ENCODE data around the gene CCR4.
"Not testable (repeated sequence)": the region's sequence is repeated elsewhere in the genome, so short reads cannot be mapped to it uniquely, and the experiment has no call there.

CCR4 gene

GRCh38 chr3:32951410-32951811, at the start of gene CCR4:
CCR4 (plus strand) TSS chr3:32951644; CDS start chr3:32953423, 1,779 bp downstream.
- DNase-seq: no peak

- DNase-seq: not testable (repeated sequence)
Measured at GRCh38 chr3:32902887-32903371, 48.5 kb upstream of the CCR4 start.

DNA sequence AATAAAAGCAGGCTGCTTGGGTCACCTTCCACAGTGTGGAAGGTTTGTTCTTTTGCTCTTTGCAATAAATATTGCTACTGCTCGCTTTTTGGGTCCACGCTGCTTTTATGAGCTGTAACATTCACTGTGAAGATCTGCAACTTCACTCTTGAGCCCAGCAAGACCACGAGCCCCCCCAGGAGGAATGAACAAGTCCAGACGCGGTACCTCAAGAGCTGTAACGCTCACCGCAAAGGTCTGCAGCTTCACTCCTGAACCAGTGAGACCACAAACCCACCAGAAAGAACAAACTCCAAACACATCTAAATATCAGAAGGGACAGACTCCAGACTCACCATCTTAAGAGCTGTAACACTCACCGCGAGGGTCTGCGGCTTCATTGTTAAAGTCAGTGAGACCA, 47.5 kb upstream of the CCR4 start:
- DNase-seq: no peak

DNA sequence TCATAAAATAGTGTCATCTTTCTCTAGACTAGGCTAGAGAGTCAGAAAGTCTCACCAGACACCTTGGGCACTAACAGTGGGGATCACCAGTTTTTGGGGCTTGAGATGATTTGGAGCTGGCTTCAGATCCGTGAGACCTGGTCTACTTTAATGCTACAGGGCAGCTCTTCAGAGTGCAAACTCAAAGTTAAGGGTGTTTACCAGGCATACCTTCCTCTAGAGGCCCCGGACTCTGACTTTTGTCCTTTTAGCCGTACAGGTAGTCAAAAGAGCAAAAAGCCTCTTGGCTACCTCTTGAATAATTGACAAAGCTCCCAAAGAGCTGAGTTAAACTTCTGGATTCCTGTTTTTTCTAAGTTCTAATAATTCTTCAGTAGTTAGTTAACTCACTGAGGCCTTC, 41.4 kb upstream of the CCR4 start:
- DNase-seq: no peak

DNA sequence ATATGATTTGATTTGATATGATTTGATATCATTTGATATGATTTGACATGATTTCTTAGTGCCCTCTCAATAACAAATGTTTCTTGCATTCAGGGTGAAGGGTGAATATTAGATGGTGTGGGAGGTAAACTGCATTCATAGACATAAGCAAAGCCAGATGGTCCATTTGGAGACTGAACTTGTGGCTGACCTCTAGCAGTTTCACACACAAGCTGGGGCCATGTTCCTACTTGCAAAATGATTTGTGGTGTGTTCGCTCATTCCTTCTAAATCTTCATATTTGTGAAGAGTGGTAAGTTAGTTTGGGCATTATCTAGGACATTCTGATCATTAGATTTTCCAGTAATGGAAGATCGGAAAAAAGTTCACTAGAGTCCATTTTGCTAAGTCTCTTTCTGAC, 40.5 kb upstream of the CCR4 start:
- DNase-seq: no peak

DNA sequence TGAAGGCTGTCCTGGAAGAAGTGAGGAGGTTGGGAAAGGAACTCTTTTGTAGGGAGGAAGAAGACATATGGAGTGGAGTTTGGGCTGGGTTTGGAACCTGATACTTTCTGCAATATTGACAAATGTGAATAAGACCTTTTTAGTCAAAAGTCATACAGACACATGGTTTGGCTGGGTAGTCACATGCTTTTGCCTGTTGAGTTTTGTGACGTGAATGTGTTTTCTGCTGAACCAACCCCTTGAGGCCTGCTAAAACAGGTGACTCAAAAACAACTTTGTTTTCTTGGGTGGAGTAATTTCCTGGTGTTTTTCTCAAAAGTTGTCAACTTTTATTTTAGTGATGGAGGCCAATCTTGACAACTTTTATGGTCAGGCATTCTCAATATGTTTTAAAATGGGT, 39.4 kb upstream of the CCR4 start:
- no peak for DNase-seq

DNA sequence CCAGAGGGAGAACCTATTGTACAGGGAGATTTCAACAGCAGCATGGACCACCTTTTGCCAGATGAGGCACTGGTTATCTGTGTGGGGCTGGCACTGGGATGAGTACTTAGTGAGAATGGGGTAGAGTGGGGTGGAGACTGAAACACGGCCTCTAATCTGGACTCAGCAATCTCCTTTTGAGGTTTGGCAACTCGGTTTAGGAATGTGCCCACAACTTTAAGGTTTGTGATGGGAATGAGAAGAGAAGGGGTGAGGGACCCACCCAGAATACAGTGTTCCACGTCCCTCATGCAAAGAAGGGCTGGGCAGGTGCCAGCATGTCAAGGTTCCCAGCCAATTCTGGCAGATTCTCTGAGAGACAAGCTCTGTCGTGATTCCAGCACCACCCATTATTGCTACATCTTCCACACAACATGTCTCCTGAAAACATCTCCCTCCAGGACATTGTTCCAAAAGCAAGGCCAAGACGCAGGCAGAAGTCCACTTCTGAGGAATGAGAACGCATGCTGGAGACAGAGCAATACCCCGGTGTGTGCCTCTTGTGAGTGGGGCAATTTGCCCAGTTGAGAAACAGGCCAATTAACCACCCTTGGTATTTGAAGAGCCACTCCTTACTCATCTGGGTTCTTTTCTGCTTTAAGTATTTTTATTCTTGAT, 37.5 kb upstream of the CCR4 start:
- no peak for DNase-seq

GRCh38 chr3:32919920-32920319, 31.5 kb upstream of the CCR4 start:
- no peak for DNase-seq

GRCh38 chr3:32922078-32922477, 29.4 kb upstream of the CCR4 start:
- no peak for DNase-seq

GRCh38 chr3:32930161-32930560, 21.3 kb upstream of the CCR4 start:
- no peak for DNase-seq

DNA sequence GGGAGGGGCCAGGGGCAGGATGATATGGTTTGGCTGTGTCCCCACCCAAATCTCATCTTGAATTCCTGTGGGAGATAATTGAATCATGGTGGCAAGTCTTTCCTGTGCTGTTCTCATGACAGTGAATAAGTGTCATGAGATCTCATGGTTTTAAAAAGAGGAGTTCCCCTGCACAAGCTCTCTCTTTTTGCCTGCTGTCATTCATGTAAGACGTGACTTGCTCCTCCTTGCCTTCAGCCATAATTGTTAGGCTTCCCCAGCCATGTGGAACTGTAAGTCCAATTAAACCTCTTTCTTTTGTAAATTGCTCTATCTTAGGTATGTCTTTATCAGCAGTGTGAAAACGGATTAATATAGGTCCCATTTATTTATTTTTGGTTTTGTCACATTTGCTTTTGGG, 20.2 kb upstream of the CCR4 start:
- DNase-seq: not testable (repeated sequence)

DNA sequence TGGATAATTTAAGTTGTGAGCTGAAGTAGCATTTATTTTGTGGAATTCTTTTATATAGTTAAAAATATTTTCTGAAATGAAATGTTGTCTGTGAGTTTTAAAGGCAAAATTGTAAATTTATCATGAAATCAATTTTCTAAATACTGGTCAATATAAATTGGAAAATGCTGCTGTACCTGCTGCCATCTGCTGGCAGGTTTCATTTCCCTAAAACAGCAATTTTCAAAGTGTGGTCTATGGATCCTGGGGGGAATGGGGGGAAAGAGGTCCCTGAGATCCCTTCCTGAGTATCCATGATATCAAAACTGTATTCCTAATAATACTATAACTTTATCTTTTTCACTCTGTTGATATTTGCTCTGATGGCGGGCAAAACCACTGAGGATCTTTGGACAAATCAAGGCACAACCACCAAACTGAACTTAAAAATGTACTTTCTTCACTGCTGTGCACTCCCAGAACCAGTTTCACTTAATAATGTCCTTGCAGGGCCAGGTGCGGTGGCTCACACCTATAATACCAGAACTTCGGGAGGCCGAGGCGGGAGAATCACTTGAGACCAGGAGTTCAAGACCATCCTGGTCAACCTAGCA, 17.2 kb upstream of the CCR4 start:
- no peak for DNase-seq

DNA sequence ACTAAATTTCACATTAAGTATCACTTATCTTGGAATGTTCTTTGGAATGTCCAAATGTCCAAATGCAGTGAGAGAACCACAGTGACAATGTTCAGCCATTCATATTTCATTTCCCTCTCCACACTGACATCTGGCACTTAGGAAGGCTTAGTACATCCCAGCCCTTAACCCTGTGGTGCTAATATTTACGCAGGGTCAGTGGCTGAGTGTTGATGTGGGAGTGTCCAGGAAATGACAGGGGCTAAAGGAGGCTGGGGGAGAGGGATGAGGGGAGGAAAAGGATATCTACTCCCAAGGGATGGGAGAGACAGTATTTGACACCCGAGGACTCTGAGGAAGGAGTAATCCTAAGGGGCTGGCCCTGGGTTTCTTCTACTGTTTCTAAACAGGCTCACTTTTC, 14.1 kb upstream of the CCR4 start:
- DNase-seq: no peak

DNA sequence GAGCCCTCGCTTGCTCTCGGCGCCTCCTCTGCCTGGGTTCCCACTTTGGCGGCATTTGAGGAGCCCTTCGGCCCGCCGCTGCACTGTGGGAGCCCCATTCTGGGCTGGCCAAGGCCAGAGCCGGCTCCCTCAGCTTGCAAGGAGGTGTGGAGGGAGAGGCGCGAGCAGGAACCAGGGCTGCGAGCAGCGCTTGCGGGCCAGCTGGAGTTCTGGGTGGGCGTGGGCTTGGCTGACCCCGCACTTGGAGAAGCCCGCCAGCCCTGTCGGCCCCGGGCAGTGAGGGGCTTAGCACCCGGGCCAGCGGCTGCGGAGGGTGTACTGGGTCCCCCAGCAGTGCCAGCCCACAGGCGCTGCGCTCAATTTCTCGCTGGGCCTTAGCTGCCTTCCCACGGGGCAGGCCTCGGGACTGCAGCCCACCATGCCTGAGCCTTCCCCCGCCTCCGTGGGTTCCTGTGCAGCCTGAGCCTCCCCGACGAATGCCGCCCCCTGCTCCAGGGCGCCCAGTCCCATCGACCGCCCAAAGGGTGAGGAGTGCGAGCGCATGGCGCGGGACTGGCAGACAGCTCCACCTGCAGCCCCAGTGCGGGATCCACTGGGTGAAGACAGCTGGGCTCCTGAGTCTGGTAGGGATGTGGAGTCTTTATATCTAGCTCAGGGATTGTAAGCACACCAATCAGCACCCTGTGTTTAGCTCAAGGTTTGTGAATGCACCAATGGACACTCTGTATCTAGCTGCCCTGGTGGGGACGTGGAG, 11.7 kb upstream of the CCR4 start:
- not testable (repeated sequence) for DNase-seq

GRCh38 chr3:32940726-32941125, 10.7 kb upstream of the CCR4 start:
- no peak for DNase-seq

DNA sequence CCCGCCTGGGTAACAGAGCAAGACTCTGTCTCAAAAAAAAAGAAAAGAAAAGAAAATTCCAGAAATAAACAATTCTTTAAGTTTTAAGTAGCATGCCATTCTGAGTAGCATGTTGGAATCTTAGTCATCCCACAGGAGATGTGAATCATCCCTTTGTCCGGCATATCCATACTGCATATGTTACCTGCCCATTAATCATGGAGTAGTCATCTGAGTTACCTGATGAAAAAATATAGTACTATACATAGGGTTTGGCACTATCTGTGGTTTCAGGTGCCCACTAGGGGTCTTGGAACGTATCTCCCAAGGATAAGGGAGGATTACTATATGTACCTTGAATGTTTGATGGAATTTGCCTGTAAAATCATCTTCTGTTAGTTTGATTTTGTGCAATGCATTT, 6.3 kb upstream of the CCR4 start:
- DNase-seq: no peak

GRCh38 chr3:32945598-32945997, 5.8 kb upstream of the CCR4 start:
- not testable (repeated sequence) for DNase-seq

DNA sequence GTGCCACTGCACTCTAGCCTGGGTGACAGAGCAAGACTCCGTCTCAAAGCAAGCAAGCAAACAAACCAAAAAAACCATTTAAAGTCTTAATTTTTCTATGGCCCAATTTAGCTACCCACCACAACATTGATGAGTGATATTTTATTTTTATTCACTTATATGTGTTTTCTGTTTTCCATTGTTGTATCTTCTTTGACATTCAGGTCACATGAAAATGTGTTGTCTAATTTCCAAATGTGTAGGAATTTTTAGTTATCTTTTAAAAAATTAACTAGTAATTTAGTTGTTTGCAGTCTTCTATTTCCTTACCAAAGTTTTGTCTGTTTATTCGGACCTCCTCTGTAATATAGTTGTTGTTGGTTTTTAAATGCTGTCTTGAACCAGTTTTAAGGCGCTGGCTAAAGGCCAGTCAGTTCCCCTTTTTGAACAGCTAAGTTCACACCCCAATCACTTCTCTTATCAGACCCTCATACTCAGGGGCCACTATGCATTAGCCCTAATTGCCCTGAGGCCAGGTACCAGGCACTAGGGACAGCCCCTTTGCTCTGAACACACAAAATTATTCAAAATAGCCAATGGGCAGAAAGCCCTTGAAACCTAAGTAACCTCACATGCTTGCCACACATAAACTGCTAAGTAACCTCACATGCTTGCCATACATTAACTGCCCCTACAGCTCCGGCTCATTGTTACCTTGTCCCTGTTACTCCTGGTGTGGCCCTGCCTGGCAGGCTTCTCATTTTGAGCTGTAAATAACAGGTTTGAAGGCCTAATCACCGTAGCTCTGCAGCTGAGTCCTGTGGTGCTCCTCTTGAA, 4.3 kb upstream of the CCR4 start:
- no peak for DNase-seq

DNA sequence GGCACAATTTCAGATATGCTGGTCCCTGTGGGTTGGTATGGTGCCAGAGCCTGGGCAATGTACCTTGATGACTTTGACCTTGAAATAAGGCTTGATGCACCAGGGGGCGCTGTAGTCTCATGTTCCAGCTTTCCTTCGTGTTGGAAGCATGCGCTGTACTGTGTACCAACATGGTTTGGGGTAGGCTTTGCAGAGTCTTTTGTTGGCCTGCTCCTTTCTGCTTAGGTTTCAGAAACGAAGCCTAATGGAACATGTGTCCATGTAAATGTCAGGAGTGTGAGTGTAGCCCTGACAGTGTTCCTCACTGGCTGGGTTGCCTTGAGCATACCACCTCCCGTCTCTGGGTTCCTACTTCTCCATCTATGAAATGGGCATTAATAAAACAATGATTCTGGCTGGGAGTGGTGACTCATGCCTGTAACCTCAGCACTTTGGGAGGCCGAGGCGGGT, 3.6 kb upstream of the CCR4 start:
- DNase-seq: no peak

GRCh38 chr3:32948625-32949445, 2.6 kb upstream of the CCR4 start:
- no peak for DNase-seq

DNA sequence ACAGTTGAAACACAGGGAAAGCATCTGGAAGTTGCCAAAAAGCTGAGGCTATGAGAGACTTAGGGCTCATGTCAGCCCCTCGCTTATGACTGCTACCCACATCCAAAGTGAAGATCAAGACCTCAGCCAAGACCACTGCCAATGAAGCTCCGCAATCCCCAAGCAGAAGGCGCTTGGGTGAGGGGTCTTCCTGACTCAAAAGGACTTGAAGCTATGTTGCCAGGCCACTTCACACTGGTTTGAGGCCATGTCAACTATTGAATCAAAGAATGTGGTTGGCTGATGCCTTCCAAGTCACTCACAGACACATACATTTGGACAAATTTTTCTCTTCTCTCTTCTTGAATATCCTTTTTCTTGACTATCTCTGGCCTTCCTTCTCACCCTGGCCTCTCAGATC, 928 bp upstream of the CCR4 start:
- DNase-seq: no peak

GRCh38 chr3:32952369-32953077, 1.1 kb downstream of the CCR4 start:
- no peak for DNase-seq

Data from cortex of kidney (tissue), 1 donor.